HG02852 (cell line): ENCODE results near the gene SLC1A3.

Experiments
- ATAC-seq: cut with Tn5 transposase; IDR thresholded peaks from one replicate; pipeline ENCODE4 v1.9.1; 2021; ENCODE audit warnings: mild to moderate bottlenecking, moderate library complexity; ENCODE audit not compliant: unreplicated experiment

The SLC1A3 gene

GRCh38 chr5:36654564-36654963 is 48.2 kb downstream of the SLC1A3 start:
- no peak for ATAC-seq

- ATAC-seq: no peak
These were observed 48.8 kb downstream of the SLC1A3 start for GRCh38 chr5:36655161-36655560.

GRCh38 chr5:36656556-36656955 is 50.1 kb downstream of the SLC1A3 start:
- ATAC-seq: no peak

- ATAC-seq: no peak
These were observed 51.2 kb downstream of the SLC1A3 start for GRCh38 chr5:36657563-36657995.

GRCh38 chr5:36658038-36658756 is 51.8 kb downstream of the SLC1A3 start:
- no peak for ATAC-seq

GRCh38 chr5:36659411-36659810 is 53.0 kb downstream of the SLC1A3 start:
- no peak for ATAC-seq

GRCh38 chr5:36660397-36661049 is 54.1 kb downstream of the SLC1A3 start:
- ATAC-seq: no peak

- no peak for ATAC-seq
These were observed 55.2 kb downstream of the SLC1A3 start for GRCh38 chr5:36661456-36662220.

GRCh38 chr5:36662291-36662851 is 56.0 kb downstream of the SLC1A3 start:
- ATAC-seq: no peak

- ATAC-seq: no peak
These were observed 58.4 kb downstream of the SLC1A3 start for GRCh38 chr5:36664766-36665165.

GRCh38 chr5:36665628-36666027 is 59.2 kb downstream of the SLC1A3 start:
- ATAC-seq: no peak

- ATAC-seq: no peak
These were observed 59.9 kb downstream of the SLC1A3 start for GRCh38 chr5:36666274-36666673.

- ATAC-seq: no peak
These were observed 60.6 kb downstream of the SLC1A3 start for GRCh38 chr5:36666986-36667385.

- ATAC-seq: no peak
These were observed 61.4 kb downstream of the SLC1A3 start for GRCh38 chr5:36667824-36668223.

GRCh38 chr5:36669015-36669651 is 62.7 kb downstream of the SLC1A3 start:
- no peak for ATAC-seq

GRCh38 chr5:36670548-36670947 is 64.1 kb downstream of the SLC1A3 start:
- no peak for ATAC-seq

GRCh38 chr5:36675282-36675681 is 68.9 kb downstream of the SLC1A3 start:
- no peak for ATAC-seq

GRCh38 chr5:36679221-36679989 is 73.0 kb downstream of the SLC1A3 start:
- ATAC-seq: no peak

- ATAC-seq: no peak
These were observed 73.7 kb downstream of the SLC1A3 start for GRCh38 chr5:36680066-36680465.

GRCh38 chr5:36681711-36682110 is 75.3 kb downstream of the SLC1A3 start:
- no peak for ATAC-seq
